DND-41 (cell line): ENCODE measurements around the gene GTF2IRD1.

Experiments
- CTCF ChIP-seq: IDR thresholded peaks from 2 replicates; pipeline ENCODE4 v1.5.1; 2012; ENCODE audit warnings: borderline replicate concordance, low read length, moderate library complexity, mild to moderate bottlenecking; ENCODE audit not compliant: poor library complexity, severe bottlenecking; ENCODE audit errors: extremely low read depth
- EZH2 ChIP-seq: IDR thresholded peaks from 3 replicates; pipeline ENCODE4 v1.6.1; 2012; ENCODE audit warnings: borderline replicate concordance, low read depth, mild to moderate bottlenecking, moderate library complexity, low read length, inconsistent platforms; ENCODE audit not compliant: severe bottlenecking

GRCh38 chr7:74586258-74587175 is 132.8 kb downstream of the GTF2IRD1 start:
- TF ChIP-seq CTCF (no peak), EZH2 (no peak)
